CD14-positive monocyte (primary cell): ENCODE measurements around the gene NOP16. TPM values are rescaled to one million over a fixed set of nuclear protein-coding genes. Genes with fewer than 3 reads are reported as not detected.

Experiments
- DNase-seq, 3 donors: peaks; one replicate each; pipeline ENCODE4 v3.0.0-alpha.2; 2011 to 2022
- H2AFZ ChIP-seq: 2 replicates; pipeline ENCODE4 v1.6.0; 2012; ENCODE audit warnings: mild to moderate bottlenecking, low read depth, low read length, inconsistent platforms; ENCODE audit not compliant: insufficient read depth, poor library complexity, severe bottlenecking
- H3K27ac ChIP-seq, 2 donors: 1 replicate in 1 of 2; 2 replicates in 1 of 2; pipeline ENCODE4 v1.5.1; 2012 to 2013; ENCODE audit warnings: low read length in 2 of 2, control low read depth in 1 of 2, inconsistent platforms in 1 of 2, low read depth in 1 of 2, mild to moderate bottlenecking in 1 of 2
- H3K27me3 ChIP-seq, 2 donors: one replicate each; pipeline versions ENCODE4 v1.6.0 to v1.6.1; 2011 to 2013; ENCODE audit warnings: low read length in 2 of 2; ENCODE audit not compliant: control insufficient read depth in 2 of 2, insufficient read depth in 2 of 2
- H3K36me3 ChIP-seq, 2 donors: replicated peaks in 1 of 2; 1 replicate in 1 of 2; 2 replicates in 1 of 2; pipeline versions ENCODE4 v1.5.1 to v1.6.1; 2012 to 2013; ENCODE audit warnings: low read length in 2 of 2, control low read depth in 1 of 2, inconsistent platforms in 1 of 2, mild to moderate bottlenecking in 1 of 2; ENCODE audit not compliant: insufficient read depth in 2 of 2, control insufficient read depth in 1 of 2
- H3K4me1 ChIP-seq, 2 donors: 1 replicate in 1 of 2; 2 replicates in 1 of 2; pipeline versions ENCODE4 v1.5.1 to v1.6.1; 2012 to 2013; ENCODE audit warnings: low read length in 2 of 2, control low read depth in 1 of 2, inconsistent platforms in 1 of 2, mild to moderate bottlenecking in 1 of 2, moderate library complexity in 1 of 2; ENCODE audit not compliant: insufficient read depth in 2 of 2, control insufficient read depth in 1 of 2
- H3K4me2 ChIP-seq: replicated peaks from 2 replicates; pipeline ENCODE3; 2012; ENCODE audit warnings: low read length, moderate library complexity, mild to moderate bottlenecking; ENCODE audit not compliant: poor library complexity, severe bottlenecking; ENCODE audit errors: extremely low read depth
- H3K4me3 ChIP-seq, 3 experiments: fragments of 200-600 bp in 1 of 3; sonication (generic) in 1 of 3; replicated peaks in 1 of 3; 1 replicate in 2 of 3; 2 replicates in 1 of 3; pipeline ENCODE4 v1.5.1; 2011 to 2013; ENCODE audit warnings: low read length in 3 of 3, mild to moderate bottlenecking in 3 of 3, control low read depth in 2 of 3, low read depth in 2 of 3, inconsistent platforms in 1 of 3, moderate library complexity in 1 of 3
- H3K79me2 ChIP-seq: 2 replicates; pipeline ENCODE4 v1.6.0; 2012; ENCODE audit warnings: mild to moderate bottlenecking, control low read depth, inconsistent platforms, low read length, moderate library complexity; ENCODE audit not compliant: insufficient read depth
- H3K9ac ChIP-seq: 2 replicates; pipeline ENCODE4 v1.6.0; 2017; ENCODE audit warnings: low read length, mild to moderate bottlenecking; ENCODE audit not compliant: insufficient read depth, poor library complexity, severe bottlenecking
- H3K9me3 ChIP-seq, 2 donors: replicated peaks in 1 of 2; 1 replicate in 1 of 2; 2 replicates in 1 of 2; pipeline versions ENCODE4 v1.5.1 to v1.6.1; 2012 to 2013; ENCODE audit warnings: low read length in 2 of 2, control low read depth in 1 of 2; ENCODE audit not compliant: control insufficient read depth in 1 of 2, insufficient read depth in 1 of 2
- H4K20me1 ChIP-seq: 2 replicates; pipeline ENCODE4 v1.6.0; 2012; ENCODE audit warnings: mild to moderate bottlenecking, low read length, control low read depth, moderate library complexity; ENCODE audit not compliant: insufficient read depth
- H3K27ac Mint-ChIP-seq, 7 donors: one replicate each; pipeline ENCODE4 v1.8.0; 2020; ENCODE audit warnings: mild to moderate bottlenecking in 7 of 7, mixed read lengths in 7 of 7, moderate library complexity in 6 of 7, inconsistent platforms in 2 of 7
- H3K27me3 Mint-ChIP-seq, 3 donors: one replicate each; pipeline ENCODE4 v1.8.0; 2021 to 2022; ENCODE audit warnings: low read depth in 3 of 3, mild to moderate bottlenecking in 3 of 3, mixed read lengths in 3 of 3, moderate library complexity in 3 of 3, inconsistent platforms in 1 of 3
- H3K36me3 Mint-ChIP-seq, 2 donors: one replicate each; pipeline ENCODE4 v1.8.0; 2020; ENCODE audit warnings: mixed read lengths in 2 of 2, inconsistent platforms in 1 of 2, mild to moderate bottlenecking in 1 of 2
- H3K4me1 Mint-ChIP-seq: one replicate; pipeline ENCODE4 v1.8.0; 2020; ENCODE audit warnings: mild to moderate bottlenecking, mixed read lengths
- H3K4me3 Mint-ChIP-seq, 2 donors: one replicate each; pipeline ENCODE4 v1.8.0; 2020; ENCODE audit warnings: mild to moderate bottlenecking in 2 of 2, mixed read lengths in 2 of 2, moderate library complexity in 1 of 2
- H3K9me3 Mint-ChIP-seq, 7 donors: one replicate each; pipeline ENCODE4 v1.8.0; 2020 to 2022; ENCODE audit warnings: mixed read lengths in 7 of 7, mild to moderate bottlenecking in 6 of 7, moderate library complexity in 6 of 7, inconsistent platforms in 2 of 7
- WGBS: methylation state at CpG from one replicate; pipeline ENCODE4 v1.1.5; 2013; ENCODE audit warnings: missing lambda C conversion rate; ENCODE audit not compliant: insufficient coverage; 5-methylcytosine and 5-hydroxymethylcytosine counted together
- intact Hi-C, 2 donors: fragments of 100-400 bp; cut with micrococcal nuclease; formaldehyde crosslinking; loops; one replicate each; pipeline versions ENCODE4 v1.15.0 to v1.15.1; 2023
- polyA plus RNA-seq, 3 donors: library from polyadenylated mRNA; depleted of rRNA in 1 of 3; unstranded in 2 of 3; stranded (reverse) in 1 of 3; fragments of 300-500 nt in 2 of 3; fragments of >200 nt in 1 of 3; fragmentation: Illumina TruSeq in 2 of 3; gene quantifications; 1 replicate in 2 of 3; 2 replicates in 1 of 3; pipeline ENCODE4 v1.2.3, GENCODE V29; 2012 to 2021
- TF ChIP-seq, protein P1 (sequence below): fragments of 200-600 bp; IDR thresholded peaks from one replicate; pipeline ENCODE4 v1.8.0; 2022; ENCODE audit warnings: antibody characterized with exemption, mild to moderate bottlenecking

Gene NOP16
- polyA plus RNA-seq, 3 donors: 17.2 to 23.4 (median 17.6) TPM

DNA sequence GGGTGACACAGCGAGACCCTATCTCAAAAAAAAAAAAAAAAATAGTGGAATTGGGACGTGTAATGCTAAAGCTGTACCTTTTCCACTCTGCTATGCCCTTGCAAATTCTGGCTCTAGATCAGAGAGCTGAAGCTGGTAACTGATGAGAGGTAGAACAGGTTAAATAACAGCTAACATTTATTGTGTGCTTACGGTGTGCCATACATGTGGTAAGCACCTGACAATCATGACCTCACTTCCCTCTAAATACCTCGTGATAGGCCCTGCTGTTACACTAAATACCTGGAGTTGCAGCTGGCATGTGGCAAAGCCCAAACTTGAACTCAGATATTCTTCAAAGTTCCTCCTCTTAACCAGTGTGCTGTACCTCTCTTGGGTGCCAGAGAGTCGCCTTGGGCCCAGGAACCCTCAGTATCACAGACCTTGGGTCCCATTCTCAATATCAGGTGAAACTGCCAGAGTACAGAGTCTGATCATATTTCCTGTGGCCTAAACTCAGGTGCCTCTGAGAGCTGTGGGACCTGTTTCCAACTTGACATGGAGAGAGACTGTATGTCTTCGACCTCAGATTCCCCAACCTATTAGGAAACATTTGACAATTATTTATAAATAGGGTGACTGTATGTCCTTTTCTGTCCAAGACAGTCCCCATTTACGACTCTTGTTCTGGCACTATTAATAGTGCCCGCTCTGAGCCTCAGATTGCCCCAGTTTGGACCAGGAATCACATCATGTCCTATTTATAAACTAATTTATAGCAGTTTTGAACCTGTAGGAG, 18.3 kb downstream of the NOP16 start:
- Mint-ChIP-seq H3K4me1 (peaks cover 18% of the 10 kb centered on the region), H3K9me3 (peaks cover 0 to 11% (median 2%) of the 10 kb centered on the region in 7 donors), H3K36me3 (peaks cover 0 to 3% of the 10 kb centered on the region in 2 donors), H3K27me3 (peaks cover 19 to 31% (median 22%) of the 10 kb centered on the region in 3 donors), H3K4me3 (no peak overlapping the region), H3K27ac (peak overlapping the region in 1 of 7 donors; percentile 10)
- H3K9me3 ChIP-seq: no peaks in the 10 kb centered on the region
- peaks cover 18 to 33% of the 10 kb centered on the region in 2 donors for H3K4me1 ChIP-seq
- H3K27me3 ChIP-seq: peaks cover 13 to 27% of the 10 kb centered on the region in 2 donors
- no peak overlapping the region for H3K4me3 ChIP-seq
- H3K27ac ChIP-seq: no peak overlapping the region
- no peak overlapping the region for H3K9ac ChIP-seq
- H2AFZ ChIP-seq: no peak overlapping the region
- DNase-seq: no peak
- WGBS: 81% methylated on average over 2 of the region's 8 CpGs
- no peaks in the 10 kb centered on the region for H4K20me1 ChIP-seq
- H3K79me2 ChIP-seq: no peaks in the 10 kb centered on the region
- intact Hi-C loops: no loop called here
- no peaks in the 10 kb centered on the region for H3K36me3 ChIP-seq
- no peak overlapping the region for H3K4me2 ChIP-seq
- TF ChIP-seq, protein P1, sequence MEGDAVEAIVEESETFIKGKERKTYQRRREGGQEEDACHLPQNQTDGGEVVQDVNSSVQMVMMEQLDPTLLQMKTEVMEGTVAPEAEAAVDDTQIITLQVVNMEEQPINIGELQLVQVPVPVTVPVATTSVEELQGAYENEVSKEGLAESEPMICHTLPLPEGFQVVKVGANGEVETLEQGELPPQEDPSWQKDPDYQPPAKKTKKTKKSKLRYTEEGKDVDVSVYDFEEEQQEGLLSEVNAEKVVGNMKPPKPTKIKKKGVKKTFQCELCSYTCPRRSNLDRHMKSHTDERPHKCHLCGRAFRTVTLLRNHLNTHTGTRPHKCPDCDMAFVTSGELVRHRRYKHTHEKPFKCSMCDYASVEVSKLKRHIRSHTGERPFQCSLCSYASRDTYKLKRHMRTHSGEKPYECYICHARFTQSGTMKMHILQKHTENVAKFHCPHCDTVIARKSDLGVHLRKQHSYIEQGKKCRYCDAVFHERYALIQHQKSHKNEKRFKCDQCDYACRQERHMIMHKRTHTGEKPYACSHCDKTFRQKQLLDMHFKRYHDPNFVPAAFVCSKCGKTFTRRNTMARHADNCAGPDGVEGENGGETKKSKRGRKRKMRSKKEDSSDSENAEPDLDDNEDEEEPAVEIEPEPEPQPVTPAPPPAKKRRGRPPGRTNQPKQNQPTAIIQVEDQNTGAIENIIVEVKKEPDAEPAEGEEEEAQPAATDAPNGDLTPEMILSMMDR: no peak

DNA sequence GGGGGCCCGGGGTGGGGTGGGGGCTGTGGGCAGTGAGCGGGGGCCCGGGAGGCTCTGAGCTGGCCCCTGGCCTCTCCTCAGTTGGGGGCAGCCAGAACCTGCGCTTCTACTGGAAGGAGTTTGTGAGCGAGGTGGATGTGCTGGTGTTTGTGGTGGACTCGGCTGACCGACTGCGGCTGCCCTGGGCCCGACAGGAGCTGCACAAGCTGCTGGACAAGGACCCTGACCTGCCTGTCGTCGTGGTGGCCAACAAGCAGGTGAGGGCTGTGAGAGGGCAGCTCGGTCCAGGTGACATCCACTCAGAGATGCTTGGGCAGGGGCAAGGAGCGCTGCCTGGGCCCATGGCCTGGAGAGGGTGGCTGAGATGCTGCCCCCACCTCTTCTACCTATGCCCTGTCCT, 19.7 kb downstream of the NOP16 start:
- Mint-ChIP-seq H3K36me3 (peaks cover 0 to 3% of the 10 kb centered on the region in 2 donors), H3K9me3 (peaks cover 0 to 20% (median 4%) of the 10 kb centered on the region in 7 donors), H3K4me3 (no peak overlapping the region), H3K27me3 (peaks cover 32 to 45% (median 36%) of the 10 kb centered on the region in 3 donors), H3K27ac (no peak overlapping the region), H3K4me1 (peaks cover 23% of the 10 kb centered on the region)
- no peaks in the 10 kb centered on the region for H3K79me2 ChIP-seq
- no peaks in the 10 kb centered on the region for H3K9me3 ChIP-seq
- intact Hi-C loops: no loop called here
- H3K4me3 ChIP-seq: no peak overlapping the region
- H3K4me1 ChIP-seq: peaks cover 22 to 38% of the 10 kb centered on the region in 2 donors
- no peaks in the 10 kb centered on the region for H3K36me3 ChIP-seq
- no peaks in the 10 kb centered on the region for H4K20me1 ChIP-seq
- no peak for DNase-seq
- H3K4me2 ChIP-seq: no peak overlapping the region
- WGBS: 98% methylated on average over 11 of the region's 13 CpGs
- peaks cover 20 to 40% of the 10 kb centered on the region in 2 donors for H3K27me3 ChIP-seq
- TF ChIP-seq, protein P1: no peak
- no peak overlapping the region for H3K27ac ChIP-seq
- H3K9ac ChIP-seq: no peak overlapping the region
- H2AFZ ChIP-seq: no peak overlapping the region
